SKM-1 treated with dmso at 0.1 percent for 144 hours (cell line): ENCODE results near the gene DESI1.
"Not testable (repeated sequence)": the region's sequence is repeated elsewhere in the genome, so short reads cannot be mapped to it uniquely, and the experiment has no call there.

Experiments used
- DNase-seq: peaks from one replicate; lab custom pipeline; 2025; ENCODE audit not compliant: unreplicated experiment; lab: John Stamatoyannopoulos, UW

The DESI1 gene

GRCh38 chr22:41589391-41590241 is 31.2 kb downstream of the DESI1 start, which contains the start of gene PMM1:
Gene PMM1 (minus strand): TSS chr22:41589840. CDS start chr22:41589805, 35 bp downstream.
- DNase-seq, result peak; percentile 99

GRCh38 chr22:41587347-41587723 is 33.5 kb downstream of the DESI1 start:
- no peak for DNase-seq

GRCh38 chr22:41585898-41586297 is 34.9 kb downstream of the DESI1 start:
- no peak for DNase-seq

GRCh38 chr22:41584881-41585280 is 36.0 kb downstream of the DESI1 start:
- no peak for DNase-seq

GRCh38 chr22:41582694-41583093 is 38.1 kb downstream of the DESI1 start:
- no peak for DNase-seq

- DNase-seq, result no peak
These were observed 40.9 kb downstream of the DESI1 start for GRCh38 chr22:41579997-41580355.

GRCh38 chr22:41579297-41579996 is 41.4 kb downstream of the DESI1 start:
- no peak for DNase-seq

- DNase-seq, result no peak
These were observed 42.0 kb downstream of the DESI1 start for GRCh38 chr22:41578818-41579217.

GRCh38 chr22:41578114-41578513 is 42.7 kb downstream of the DESI1 start:
- no peak for DNase-seq

- peak; percentile 18 for DNase-seq
These were observed 44.0 kb downstream of the DESI1 start for GRCh38 chr22:41576877-41577276.

- no peak for DNase-seq
These were observed 45.3 kb downstream of the DESI1 start for GRCh38 chr22:41575533-41575932.

- DNase-seq, result no peak
These were observed 45.9 kb downstream of the DESI1 start for GRCh38 chr22:41574847-41575381.

GRCh38 chr22:41573677-41574076 is 47.2 kb downstream of the DESI1 start:
- DNase-seq, result no peak

- DNase-seq, result not testable (repeated sequence)
These were observed 48.5 kb downstream of the DESI1 start for GRCh38 chr22:41572305-41572704.

GRCh38 chr22:41571786-41572185 is 49.1 kb downstream of the DESI1 start:
- DNase-seq, result no peak

- DNase-seq, result no peak
These were observed 50.6 kb downstream of the DESI1 start for GRCh38 chr22:41570221-41570620.

- DNase-seq, result no peak
These were observed 52.0 kb downstream of the DESI1 start for GRCh38 chr22:41568811-41569210.

GRCh38 chr22:41567512-41567768 is 53.4 kb downstream of the DESI1 start:
- DNase-seq, result no peak

- DNase-seq, result no peak
These were observed 55.3 kb downstream of the DESI1 start for GRCh38 chr22:41565403-41566054.

GRCh38 chr22:41564563-41564962 is 56.3 kb downstream of the DESI1 start:
- no peak for DNase-seq

- DNase-seq, result no peak
These were observed 57.7 kb downstream of the DESI1 start for GRCh38 chr22:41563051-41563711.
